Frontal cortex (tissue), 4 donors: ENCODE measurements around the gene ENOX1. TPM values are rescaled to one million over a fixed set of nuclear protein-coding genes. Genes with fewer than 3 reads are reported as not detected.

Source experiments
- DNase-seq, 2 donors: peaks; one replicate each; pipeline ENCODE4 v3.0.0; 2012; ENCODE audit warnings: low spot score in 2 of 2
- FAIRE-seq: peaks from 2 replicates; lab custom pipeline; 2012; peaks lifted over from hg19 to GRCh38; lab: Jason Lieb, UNC
- total RNA-seq: library from RNA; depleted of rRNA; stranded (reverse); fragments of >200 nt; gene quantifications from one replicate; pipeline ENCODE4 v1.2.3, GENCODE V29; 2014
- donor health status: control.
- donor health status: control.
- donor health status: control.

The ENOX1 gene
- total RNA-seq, 1 donor from 2014 or later, result 50.5 TPM

DNA sequence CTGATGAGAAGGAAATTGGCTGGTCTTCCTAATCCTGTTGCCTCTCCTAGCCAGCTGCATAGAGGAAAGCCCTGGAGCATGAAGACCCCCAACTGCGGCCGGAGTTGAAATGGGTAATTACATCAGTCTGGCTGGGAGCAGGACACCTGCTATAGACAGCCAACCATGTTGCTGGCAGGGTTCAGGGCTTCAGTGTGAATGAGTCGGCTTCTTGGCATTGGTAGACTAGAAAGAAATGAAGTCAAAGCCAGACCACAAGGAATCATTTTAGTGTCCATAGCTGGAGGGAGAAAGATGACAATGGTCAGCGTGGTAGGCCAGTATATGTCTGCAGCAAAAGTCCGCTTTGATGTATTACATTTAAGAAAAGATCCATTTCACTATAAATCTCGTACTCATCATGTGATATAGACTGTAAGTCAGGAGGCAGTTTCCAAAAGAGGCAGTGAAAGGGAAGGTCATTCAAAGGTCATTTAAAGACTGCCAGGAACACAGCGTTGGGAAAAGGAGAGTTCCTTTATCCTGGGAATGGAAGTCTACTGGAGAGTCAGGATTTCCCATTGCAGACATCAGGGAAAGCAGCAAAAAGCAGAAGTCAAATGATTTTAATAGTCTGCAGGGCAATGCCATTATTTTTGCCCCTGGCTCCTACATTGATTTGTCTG is 500.7 kb downstream of the ENOX1 start:
- DNase-seq (no peak), FAIRE-seq (no peak)

- FAIRE-seq, result no peak
- no peak for DNase-seq
These were observed 502.6 kb downstream of the ENOX1 start for GRCh38 chr13:43284162-43284561.

DNA sequence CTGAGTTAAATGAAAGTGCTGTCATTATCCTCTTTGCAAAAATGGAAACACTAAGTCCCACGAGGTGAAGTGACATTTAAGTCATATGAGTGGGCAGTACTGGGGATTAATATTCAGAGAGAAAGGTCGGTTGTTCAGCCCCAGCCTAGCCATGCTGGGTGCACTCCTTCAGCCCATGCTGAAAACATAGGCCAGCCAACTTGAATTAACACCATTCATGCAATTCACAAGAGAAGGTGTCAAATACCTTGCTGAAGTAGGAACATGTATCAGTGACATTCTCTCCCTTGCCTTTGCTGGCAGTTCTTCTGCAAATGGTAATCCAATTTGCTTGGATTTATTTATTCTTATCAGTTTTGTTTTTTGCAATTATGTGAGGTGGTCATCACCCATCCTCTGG is 507.1 kb downstream of the ENOX1 start:
- DNase-seq (no peak), FAIRE-seq (no peak)

- no peak for FAIRE-seq
- DNase-seq, result no peak
These were observed 508.6 kb downstream of the ENOX1 start for GRCh38 chr13:43278127-43278526.

DNA sequence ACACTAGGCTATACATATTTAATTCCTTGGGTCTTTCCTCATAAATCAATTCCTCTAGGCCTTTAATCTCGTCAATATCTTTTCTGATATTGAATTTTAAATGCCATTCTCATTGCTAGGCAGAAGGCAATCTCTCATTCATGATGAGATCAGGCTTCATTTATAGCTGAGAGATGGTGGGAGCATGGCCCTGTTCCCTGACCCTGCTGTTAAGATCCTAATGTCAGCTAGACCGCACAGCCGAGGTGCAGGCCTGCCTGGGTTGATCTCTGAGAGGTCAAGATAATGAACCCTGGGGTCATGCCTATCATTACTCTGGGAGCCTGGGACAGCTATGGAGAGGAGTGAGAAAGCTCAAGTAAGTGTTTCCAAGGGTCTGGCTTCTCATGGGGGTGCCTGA is 509.6 kb downstream of the ENOX1 start:
- FAIRE-seq, result no peak
- no peak for DNase-seq

- DNase-seq, result no peak
- no peak for FAIRE-seq
These were observed 511.9 kb downstream of the ENOX1 start for GRCh38 chr13:43274881-43275280.

DNA sequence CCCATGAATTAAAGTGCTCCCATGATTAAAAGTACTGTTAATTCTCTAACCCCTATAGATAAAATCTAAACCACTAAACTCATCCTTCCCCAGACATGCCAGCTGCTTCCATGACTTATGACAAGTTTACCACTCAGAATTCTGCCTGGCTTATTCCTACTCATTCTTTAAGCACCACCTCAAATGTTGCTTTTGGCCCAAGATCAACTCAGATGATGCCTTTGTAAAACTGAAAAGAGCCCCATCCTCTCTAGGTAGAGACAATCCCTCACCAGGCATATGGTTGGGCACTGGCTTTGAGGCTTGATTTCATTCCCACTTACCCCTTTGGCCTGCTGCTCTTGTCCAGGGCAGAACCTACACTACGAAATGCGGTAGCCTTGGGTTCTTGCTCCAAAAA is 513.4 kb downstream of the ENOX1 start:
- no peak for DNase-seq
- no peak for FAIRE-seq

DNA sequence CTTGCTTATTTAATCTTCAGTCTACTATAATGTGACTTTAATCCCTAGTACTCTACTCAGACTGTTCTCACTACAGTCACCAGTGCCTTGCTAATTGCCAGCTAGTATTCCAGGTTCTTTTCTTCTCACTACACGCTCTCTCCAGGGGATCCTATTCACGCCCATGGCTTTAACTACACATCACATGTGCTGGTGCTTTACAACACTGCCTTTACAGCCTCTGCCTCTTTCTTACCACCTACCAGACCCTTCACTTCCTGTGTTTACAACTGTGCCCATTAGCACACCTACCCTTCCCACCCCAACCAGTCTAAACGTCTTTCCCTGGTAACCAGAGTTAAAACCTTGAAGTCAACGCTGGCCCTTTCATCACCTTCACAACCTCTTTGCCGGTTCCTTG is 513.9 kb downstream of the ENOX1 start:
- DNase-seq (no peak), FAIRE-seq (no peak)

DNA sequence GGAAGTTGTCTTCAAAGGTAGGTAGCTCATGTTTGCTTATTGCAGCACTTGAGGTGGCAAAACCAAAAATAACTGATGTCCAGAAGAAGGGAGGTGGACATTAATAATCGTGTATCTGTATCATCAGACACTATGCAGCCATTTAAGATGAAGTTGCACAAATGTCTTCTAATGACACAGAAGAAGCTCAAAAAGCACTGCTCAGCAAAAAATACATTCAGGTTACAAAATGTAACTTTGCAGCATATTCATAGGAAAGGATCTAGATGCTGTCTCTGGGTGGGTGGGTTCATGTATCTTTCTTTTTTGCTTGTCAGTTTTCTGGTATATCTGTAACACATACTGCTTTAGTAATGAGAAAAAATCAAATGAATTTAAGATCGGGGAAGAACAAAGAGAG is 515.6 kb downstream of the ENOX1 start:
- FAIRE-seq, result no peak
- no peak for DNase-seq

DNA sequence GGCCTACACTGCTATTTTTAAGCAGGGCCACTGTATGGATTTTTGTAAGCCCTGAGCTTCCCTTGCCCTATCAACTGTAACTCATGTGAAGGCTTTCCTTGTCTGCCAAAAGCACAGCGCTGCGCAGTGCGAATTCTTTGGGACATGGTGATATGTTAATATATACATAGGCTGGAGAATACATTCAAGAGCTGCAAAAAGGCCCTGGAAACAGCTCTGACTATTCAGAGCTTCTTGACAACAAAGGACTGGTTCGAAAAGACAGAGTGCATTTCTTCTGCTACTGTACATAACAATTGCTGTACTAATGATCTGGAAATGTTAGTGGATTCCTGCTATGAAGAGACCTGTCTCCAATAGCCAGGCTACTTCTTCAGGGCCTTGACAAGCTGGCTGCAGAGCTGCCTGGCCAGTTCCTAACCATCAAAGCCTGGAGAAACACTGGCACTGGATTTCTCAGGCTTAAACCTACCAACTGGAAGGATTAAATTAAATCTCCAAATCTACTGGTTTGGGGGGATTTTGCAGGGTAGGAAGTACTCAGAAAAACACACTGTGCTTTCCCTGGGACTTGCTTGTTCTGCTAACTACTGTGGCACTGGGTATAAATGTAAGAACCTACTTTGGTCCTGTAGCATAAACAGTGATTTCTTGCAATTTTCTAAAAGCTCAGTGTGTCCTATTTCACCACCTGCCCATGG is 516.5 kb downstream of the ENOX1 start:
- FAIRE-seq (no peak), DNase-seq (no peak)

DNA sequence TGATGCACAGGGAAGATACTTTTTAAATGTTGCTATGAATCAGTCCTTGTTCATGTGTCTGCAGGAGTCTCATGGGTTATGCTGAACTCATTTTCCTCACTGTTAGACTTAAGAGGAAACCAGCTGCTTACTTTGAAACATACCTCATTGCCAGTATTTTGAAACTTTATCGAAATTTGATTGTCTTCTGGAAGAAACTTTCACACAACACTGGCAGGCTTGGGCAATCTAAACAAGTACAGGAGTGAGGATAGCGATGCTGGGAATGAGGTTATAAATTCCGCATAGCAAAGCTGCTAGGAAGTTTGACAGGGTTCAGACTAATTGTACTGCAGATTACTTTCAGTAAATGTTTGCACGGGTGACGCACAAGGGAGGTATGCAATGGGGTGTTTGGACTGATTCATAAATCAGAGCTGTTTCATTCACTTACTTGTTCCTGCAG is 517.7 kb downstream of the ENOX1 start:
- no peak for DNase-seq
- no peak for FAIRE-seq

DNA sequence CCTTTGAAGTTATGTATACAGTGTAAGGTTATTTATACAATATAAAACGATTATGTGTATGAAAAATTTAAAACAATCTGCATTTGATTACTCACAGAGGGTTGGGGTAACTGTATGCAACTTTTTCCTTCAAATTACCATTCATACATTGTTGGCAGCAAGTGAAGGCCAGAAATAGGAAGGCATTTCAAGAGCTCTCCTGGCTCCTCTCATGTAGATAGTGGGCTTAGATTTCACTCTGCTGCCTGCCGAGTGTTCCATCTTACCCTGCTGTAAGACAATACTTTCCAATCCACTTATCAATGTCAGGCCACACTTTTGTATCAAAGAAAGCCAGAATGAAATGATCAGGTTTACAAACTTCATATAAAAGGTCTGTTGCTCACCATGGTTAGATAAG is 518.1 kb downstream of the ENOX1 start:
- DNase-seq, result no peak
- FAIRE-seq, result no peak

- DNase-seq (no peak), FAIRE-seq (no peak)
These were observed 518.9 kb downstream of the ENOX1 start for GRCh38 chr13:43267916-43268315.

DNA sequence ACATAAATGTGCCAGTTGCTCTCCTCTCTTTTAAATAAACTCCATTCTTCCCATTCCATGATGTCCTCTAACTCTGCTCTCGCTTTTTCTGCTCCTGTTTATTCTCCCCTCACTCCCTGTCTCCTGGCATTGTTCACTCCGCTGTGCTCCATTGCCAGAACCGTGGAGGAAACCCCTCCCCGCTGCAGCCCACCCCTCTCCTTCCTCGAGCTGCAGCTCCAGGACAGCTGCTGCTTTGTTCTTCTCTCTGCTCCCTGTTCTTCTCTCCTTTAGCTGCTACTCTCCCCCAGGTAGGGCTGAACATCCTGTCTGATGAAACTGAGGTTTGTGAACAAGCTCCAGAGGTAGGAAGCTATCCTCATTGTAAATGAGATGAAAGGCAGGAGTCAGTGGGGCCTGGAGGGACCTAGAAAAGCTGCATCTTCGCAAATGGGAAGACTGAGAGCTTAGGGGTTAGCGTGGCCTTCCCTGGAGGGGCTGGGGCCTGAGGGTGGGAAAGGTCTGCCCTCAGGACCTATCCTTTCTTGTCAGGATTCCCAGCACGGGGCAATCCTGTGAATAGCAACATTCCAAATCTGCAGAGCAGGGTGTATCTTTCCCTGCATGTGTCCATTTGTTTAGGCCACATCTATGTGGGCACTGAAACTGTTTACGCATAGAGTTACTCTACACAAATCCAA is 519.7 kb downstream of the ENOX1 start:
- no peak for DNase-seq
- no peak for FAIRE-seq

DNA sequence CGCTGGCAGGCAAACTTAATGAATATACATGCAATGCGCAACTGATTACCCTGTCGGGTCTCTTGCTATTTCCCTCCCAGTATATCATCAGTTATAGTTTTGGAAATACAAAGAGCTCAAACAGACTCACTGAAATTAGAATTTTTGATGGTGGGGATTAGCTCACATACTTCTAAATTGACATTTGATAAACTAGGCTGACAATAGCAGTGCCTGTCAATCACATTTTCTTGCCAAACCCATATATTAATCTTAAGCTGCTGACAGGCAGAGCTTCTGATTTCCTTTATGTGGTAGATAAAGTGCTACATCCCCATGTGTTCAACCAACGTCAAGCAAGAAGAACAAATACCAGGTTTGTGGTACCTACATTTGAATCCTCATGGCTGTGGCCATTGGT is 521.7 kb downstream of the ENOX1 start:
- FAIRE-seq, result no peak
- no peak for DNase-seq

- FAIRE-seq (no peak), DNase-seq (no peak)
These were observed 522.3 kb downstream of the ENOX1 start for GRCh38 chr13:43264458-43264857.

GRCh38 chr13:43263047-43263446 is 523.7 kb downstream of the ENOX1 start:
- FAIRE-seq (no peak), DNase-seq (no peak)

DNA sequence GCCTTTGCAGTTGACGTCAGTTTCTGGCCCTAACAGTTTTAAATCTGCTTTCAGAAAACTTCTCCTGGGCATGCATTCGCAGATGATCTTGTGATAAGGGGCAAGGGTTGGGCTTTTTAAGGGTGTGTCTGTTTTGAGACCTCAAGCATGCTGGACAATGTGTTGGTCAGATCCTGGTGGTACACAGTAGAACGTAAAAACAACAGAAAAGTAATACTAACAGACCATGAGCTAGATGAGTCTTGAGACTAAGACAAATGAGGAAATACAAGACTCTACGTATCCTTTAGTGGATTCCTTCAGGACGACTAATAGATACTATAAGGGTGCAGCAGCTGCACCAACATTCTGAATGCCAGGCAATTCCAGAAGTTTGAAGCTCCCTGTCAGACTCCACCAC is 525.8 kb downstream of the ENOX1 start:
- DNase-seq, result no peak
- FAIRE-seq, result no peak

DNA sequence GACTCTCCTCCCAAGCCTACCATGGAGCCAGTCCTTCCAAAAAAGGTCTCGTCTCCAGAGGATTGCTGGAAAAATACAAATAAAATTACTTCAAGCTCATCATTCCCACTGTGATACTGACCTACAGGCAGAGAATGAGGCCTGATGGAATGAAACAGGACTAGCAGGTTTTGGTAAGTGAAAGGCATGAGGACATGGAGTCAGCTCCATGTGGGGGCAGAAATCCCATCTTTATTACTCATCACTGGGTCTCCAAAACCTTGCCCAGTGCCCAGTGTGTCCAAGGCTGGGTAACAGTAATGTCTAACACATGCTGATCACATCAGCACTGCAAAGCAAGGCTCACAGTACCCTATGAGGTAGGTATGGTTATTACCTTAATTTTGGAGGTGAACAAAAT is 528.0 kb downstream of the ENOX1 start:
- DNase-seq (no peak), FAIRE-seq (no peak)

GRCh38 chr13:43257765-43258164 is 529.0 kb downstream of the ENOX1 start:
- no peak for DNase-seq
- FAIRE-seq, result no peak

- DNase-seq (no peak), FAIRE-seq (no peak)
These were observed 534.8 kb downstream of the ENOX1 start for GRCh38 chr13:43251961-43252360.
